Heart left ventricle (tissue), 13 donors: ENCODE data around the gene FOXN4.

ENCODE experiments used
- POLR2A ChIP-seq, 2 donors: fragments of 450-650 bp; IDR thresholded peaks; one replicate each; pipeline ENCODE4 v1.6.1; 2017; ENCODE audit warnings: antibody characterized with exemption in 2 of 2, mild to moderate bottlenecking in 2 of 2, moderate library complexity in 2 of 2
- TF ChIP-seq, protein P1 (sequence below), 12 donors: fragments of 200-600 bp; sonication (generic) in 4 of 12; IDR thresholded peaks; one replicate each; pipeline versions ENCODE4 v1.5.0 to v1.8.0; 2018 to 2022; ENCODE audit warnings: antibody characterized with exemption in 12 of 12, mild to moderate bottlenecking in 5 of 12
- donor health status: ischemic (EF 13 %, LVEDD 7.1; RV severe dilation, severe dysfunction).
- donor health status: DM: no; HTN: yes; CAD: no.
- donor health status: DM: no; HTN: no; CAD: no.
- donor health status: ischemic (EF 25% LVEDD 6.9; RV normal size, moderate dysfunction).
- donor health status: ischemic (EF 25% LVEDD 5.7; RV mildly dilated, moderate dysfunction).
- donor health status: ischemic (EF 35%, LVEDD 5.7; RV mildly dilated, moderate dysfunction).
- donor health status: nonischemic (EF 11% LVEDD 7.7; RV severe dilation, severe dysfunction).
- donor health status: DM: yes; HTN: yes; CAD: no.
- donor health status: PGD.
- donor health status: ischemic (EF 29% LVEDD 5.4; RV normal size, mild dysfunction).
- donor health status: nonischemic (EF 23%, LVEDD 6.1; RV moderate dilation, normal function).

DNA sequence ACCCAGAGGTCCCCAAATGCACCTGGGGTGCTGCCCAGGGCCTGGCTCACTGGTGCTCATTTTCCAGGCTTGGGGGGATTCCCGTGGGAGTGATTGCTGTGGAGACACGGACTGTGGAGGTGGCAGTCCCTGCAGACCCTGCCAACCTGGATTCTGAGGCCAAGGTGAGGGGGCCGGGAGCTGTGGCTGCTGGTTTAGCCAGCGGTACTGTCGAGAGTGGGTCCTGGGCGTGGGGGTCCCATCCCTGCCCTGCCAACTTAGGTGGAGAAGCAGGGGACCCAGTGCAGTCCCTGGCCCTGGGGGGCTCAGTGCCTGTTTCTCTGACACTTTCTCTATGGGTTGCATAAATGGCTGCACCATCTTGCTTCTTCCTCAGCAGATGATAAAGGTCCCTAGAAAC lies 50.9 kb downstream of the FOXN4 start:
- TF ChIP-seq, protein P1, sequence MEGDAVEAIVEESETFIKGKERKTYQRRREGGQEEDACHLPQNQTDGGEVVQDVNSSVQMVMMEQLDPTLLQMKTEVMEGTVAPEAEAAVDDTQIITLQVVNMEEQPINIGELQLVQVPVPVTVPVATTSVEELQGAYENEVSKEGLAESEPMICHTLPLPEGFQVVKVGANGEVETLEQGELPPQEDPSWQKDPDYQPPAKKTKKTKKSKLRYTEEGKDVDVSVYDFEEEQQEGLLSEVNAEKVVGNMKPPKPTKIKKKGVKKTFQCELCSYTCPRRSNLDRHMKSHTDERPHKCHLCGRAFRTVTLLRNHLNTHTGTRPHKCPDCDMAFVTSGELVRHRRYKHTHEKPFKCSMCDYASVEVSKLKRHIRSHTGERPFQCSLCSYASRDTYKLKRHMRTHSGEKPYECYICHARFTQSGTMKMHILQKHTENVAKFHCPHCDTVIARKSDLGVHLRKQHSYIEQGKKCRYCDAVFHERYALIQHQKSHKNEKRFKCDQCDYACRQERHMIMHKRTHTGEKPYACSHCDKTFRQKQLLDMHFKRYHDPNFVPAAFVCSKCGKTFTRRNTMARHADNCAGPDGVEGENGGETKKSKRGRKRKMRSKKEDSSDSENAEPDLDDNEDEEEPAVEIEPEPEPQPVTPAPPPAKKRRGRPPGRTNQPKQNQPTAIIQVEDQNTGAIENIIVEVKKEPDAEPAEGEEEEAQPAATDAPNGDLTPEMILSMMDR (IDR thresholded peaks at IDR 0.05): no peak
- TF ChIP-seq POLR2A (IDR thresholded peaks at IDR 0.05): no peak
